ENCODE measurements around the gene GRXCR2.

The GRXCR2 gene

DNA sequence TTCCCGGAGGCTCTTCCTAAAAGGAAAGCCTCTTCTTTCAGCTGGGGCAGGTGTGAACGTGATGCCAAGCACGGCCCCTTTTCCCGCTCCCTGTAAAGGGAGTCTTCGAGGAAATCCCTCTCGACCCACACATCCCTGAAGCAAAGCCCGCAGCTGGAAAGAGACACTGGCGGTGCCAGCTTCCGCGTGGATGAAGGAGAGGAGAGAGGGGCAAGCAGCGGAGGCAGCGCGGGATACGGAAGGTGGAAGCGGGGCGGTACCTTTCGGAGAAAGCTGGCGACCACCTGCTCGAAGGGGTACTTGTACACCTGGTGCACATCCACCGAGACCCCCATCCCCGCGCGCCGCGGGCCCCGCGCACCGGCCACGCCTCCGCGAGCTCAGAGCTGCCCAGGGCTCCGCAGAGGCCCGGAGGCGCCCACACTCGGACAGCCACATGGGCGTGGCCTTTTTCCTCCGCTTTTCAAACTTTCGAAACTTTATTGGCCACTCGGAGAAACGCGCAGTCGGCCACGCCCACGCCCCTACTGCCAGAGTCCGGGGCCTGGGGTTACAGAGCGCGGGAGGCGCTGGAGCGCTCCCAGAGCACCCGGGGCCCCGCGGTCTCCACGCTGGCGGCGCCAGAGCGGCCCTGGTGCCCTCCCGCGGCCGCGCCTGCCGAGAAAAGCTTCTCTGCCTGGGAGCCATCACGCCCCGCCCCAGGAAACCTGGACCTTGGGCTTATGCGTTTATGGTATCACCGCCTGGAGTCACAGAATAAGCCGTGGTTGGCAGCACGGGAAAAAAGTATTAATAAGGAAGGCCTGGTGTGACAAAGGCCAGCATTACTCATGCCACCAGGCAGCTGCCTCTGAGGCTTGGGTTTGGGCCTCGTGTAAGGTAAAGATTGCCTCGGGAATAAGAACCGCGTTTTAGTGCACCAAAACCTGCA is 37.6 kb downstream of the GRXCR2 start, which contains the start of gene PRELID2:
TSS of gene PRELID2 (minus strand) at position 426 of the 931 bp plus-strand sequence. CDS start at position 335, 91 bp downstream.
- peak; percentile 31 for DNase-seq

DNA sequence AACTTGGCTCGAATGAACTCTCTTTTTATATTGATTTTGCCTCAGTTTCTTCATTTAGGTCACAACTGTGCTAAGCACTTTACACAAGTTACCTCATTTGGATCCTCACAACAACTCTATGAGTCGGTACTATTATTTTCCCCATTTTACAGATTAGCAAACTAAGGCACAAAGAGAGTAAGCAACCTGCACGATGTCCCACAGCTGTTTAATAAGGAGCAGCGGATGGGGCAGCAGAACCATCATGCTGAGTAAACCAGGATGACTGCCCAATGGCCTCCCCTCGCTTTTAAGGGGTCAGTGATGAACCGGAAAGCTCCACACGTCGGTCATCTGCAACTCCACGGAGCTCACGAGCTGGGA is 38.3 kb downstream of the GRXCR2 start:
- no peak for DNase-seq

DNA sequence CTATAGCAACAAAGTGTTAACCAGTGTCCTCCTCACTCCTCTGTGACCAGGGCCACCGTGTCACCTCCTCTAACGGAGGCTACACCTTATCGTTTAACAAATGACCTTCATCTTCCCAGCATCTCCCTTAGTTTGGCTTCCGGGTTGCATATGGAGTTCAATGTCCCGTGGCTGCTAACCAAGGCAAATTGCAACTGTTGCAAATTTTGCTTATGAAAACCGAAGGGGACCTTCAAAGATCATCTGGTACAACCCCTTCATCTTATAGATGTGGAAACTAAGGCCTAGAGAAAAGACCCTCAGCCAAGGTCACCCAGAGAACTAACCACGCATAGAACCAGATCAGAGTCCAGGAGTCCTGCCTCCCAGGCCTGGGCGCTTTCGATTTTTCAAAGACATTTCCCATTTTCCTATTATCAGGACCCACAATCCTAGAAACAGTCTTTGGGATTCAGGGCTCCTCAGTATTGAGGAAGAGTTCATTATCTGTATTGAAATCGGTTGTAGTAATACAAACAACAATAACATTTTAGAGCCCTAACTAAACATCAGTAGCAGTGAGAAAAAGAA is 39.1 kb downstream of the GRXCR2 start:
- DNase-seq: no peak

DNA sequence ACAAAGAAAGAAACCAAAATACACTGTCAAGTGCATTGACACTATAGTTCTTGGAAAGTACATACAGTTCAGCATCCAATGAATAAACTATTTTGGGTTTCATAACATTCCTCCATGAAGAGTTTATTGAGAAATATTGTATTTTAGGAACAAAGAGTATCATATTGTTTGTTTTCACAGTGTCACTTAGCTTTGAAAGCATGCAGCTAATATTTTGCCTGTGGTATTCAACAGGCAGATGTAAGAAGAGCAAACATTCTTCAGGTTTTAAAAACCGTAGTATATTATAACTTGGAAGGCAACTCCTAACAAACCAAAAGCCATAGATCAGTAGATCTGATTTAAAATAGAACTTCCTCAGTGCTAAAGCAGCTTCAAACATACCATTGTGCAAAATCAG is 42.2 kb downstream of the GRXCR2 start:
- DNase-seq: no peak

DNA sequence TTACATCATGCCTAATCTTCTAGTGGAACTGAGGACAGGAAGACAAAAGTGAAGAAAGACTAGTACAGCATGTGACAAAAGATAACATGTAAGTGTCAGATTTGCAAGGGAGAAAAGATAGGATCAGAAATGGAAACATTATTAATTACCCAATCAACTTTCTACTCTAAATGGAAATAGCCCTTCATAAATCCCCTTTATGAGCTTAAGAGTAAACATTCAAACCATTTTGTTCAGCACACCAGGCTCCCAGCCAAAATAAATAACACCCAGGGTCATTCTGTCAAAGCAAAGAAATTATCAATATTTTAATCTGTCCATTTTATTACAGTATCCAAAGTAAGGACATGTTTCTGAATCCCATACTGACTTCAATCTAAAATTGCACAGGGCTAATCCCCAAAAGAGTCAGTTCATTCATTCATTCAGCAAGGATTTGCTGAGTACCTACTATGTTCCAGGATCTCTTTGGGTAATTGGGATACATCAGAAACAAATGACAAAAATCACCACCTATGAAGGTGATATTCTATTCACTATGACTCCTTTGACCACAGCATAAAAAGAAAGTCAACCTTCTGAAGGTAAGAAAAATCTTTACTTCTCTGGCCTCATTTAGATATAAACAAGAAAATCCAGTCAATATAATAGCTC is 43.0 kb downstream of the GRXCR2 start:
- DNase-seq: no peak

DNA sequence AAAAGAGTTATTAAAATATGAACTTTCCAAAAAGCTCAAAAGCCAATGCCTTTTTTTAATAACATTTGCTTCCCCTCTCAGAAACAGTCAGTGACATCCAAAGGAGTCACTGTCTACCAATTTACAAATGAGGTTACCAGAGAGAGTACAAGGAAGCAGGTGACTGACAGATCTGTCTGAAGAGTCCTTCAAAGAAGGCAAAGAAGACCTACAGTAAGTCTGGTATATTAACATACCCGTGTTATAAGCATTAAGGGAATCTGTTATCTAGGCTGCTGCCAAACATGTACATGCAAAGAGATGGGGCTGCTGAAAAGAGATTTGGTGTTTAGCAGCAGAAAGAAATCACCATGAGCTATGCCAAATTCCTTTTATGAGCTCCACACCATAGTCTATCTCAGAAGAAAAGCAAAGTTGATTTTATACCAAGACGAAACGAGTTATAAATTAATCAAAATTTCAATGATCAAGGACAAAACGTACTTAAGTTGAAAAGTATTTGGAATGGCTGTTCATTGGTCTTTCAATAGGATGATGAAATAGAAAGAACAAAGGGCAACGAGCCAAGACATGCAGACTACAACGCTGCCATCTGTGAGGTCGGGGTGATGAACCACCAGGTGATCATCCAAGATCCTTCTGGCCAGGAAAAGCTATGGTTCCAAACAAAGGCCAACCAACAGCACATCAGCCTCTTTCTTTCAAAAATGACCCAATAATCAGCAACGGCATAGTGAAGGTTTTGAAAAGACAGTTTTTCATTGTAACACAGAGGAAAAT is 45.7 kb downstream of the GRXCR2 start:
- no peak for DNase-seq

DNA sequence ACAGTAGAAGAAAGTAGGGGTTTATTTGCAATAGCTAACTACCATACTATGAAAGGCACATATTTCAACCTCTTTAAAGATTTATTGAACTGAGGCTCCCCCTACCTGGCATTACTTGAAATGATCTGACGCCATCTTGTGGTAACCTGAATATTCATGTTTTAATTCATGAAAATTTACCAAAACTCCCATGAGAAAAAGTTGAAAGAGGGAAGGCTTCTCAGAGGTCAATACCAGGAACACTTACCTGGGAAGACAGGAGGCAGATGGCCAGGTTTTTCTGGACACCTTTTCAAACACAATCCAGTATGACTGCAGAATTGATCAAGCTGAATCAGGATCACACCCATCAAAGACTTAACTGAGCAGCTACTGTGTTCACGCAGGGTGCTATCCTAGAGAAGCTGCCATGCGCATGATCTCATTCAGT is 47.0 kb downstream of the GRXCR2 start:
- peak; percentile 4 for DNase-seq

DNA sequence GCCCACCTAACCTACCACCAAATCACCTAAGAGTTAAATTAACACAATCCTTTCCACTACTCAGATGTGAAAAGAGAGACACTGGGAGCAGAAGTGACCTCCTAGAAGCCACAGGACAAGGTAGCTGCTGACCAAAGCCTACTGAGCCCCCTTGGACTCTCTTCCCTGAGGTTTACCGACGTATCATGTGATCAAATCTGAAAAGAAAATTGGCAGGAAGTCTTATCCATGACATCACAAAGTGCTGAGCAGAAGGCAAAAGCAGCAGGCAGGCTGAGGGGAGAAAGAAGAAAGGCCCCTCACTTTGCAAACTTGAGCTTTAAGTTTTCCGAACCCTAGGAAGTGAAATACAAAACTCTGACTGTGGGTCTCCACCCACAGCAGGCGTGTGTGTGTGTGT is 48.8 kb downstream of the GRXCR2 start:
- DNase-seq: no peak

DNA sequence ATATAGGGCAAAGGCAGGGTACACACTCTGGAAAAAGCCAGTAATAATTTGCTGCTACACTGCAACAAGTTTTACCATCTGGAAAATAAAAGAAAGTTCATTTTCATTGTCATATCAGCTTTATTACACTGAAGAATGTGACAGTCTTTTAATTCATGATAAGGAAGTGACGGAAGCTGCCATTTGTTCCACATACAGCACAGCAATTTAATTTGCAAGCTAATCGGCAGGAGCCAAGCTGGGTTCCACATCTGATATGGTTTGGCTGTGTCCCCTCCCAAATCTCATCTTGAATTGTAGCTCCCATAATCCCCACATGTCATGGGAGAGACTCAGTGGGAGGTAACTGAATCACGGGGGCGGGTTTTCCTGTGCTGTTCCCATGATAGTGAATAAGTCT is 54.2 kb downstream of the GRXCR2 start:
- DNase-seq: no peak

DNA sequence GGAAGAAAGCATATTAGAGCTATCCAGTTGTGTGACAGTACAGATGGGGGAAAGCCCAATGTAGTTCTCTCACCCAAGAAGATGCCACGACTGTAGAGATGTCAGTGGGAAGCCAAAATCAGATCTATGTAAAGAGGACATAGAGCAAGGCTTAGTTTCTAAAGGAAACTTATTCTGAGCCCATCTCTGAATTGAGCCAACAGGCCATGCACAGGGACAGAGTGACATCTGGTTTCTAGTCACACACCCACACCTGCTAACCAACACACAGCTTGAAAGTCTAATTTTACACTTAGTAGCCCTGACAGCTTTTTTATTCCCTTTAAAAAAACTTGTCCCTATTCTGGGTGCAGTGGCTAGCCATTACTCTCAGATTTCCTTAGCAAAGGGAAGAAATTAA is 59.9 kb downstream of the GRXCR2 start:
- DNase-seq: no peak

DNA sequence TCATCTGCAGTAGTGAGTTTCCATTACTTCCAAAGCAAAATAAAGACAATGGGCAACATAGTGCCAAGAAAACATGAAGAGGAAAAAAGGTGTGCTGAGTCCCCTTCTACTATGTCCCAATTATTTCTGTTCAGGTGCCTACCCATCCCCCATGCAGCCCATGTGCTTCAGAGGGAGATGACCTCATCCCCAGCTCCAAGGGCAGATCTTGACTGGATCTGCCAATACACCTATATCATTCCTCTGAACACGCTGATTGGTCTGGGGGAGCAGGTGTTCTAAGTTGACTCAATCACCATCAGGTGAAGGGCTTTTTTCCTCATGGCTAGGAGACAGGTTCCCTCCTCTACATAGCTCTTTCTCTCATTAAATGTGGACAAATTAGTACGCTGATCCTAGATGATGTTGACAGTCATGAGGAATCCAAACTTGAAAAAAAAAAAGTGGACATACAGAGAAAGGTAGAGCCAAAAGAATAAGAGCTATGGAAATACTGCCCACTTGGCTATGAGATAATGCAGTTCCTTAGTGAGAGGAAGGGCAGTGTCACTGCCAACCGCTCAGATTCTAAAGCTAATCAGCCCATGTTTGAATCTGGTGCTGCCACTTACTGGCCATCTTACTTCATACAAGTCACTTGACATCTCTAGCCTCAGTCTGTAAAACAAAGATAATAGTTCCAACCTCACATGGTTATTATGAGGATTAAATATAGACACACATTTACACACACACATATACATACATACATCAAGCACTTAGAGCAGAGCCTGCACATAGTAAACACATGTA is 60.8 kb downstream of the GRXCR2 start:
- no peak for DNase-seq

Data from NCI-H146 (cell line).